ENCODE data around the gene CST7.

The CST7 gene

GRCh38 chr20:24948939-24949679 is at the start of gene CST7:
TSS of gene CST7 (plus strand) at chr20:24949269. CDS start at chr20:24949506, 237 bp downstream.
- Histone ChIP-seq H3K27me3 (ENCODE audit: control insufficient read depth, insufficient read depth, low read length) (no peaks in the 10 kb centered on the region), H3K4me1 (ENCODE audit: control insufficient read depth, insufficient read depth, low read length) (0 out of 2 replicates have a peak, but pooled peaks cover 1% of the 10 kb centered on the region), H3K9me3 (ENCODE audit: control insufficient read depth, insufficient read depth, low read length) (no peaks in the 10 kb centered on the region), H3K36me3 (ENCODE audit: control insufficient read depth, insufficient read depth, low read length) (no peaks in the 10 kb centered on the region), H3K27ac (ENCODE audit: low read length) (no peak within 1 kb of the TSS), H3K4me3 (ENCODE audit: low read length) (no peak within 1 kb of the TSS)
- WGBS (ENCODE audit: insufficient coverage, insufficient read length), result no CpG with 5 or more reads among the region's 20 CpGs
- no peak for DNase-seq (ENCODE audit: low read depth, low spot score)

- no CpG with 5 or more reads among the region's 1 CpG for WGBS (ENCODE audit: insufficient coverage, insufficient read length)
- Histone ChIP-seq H3K27me3 (ENCODE audit: control insufficient read depth, insufficient read depth, low read length) (no peaks in the 10 kb centered on the region), H3K36me3 (ENCODE audit: control insufficient read depth, insufficient read depth, low read length) (no peaks in the 10 kb centered on the region), H3K4me3 (ENCODE audit: low read length) (no peak overlapping the region), H3K4me1 (ENCODE audit: control insufficient read depth, insufficient read depth, low read length) (no peaks in the 10 kb centered on the region; the same call in 1 of the 2 replicates), H3K27ac (ENCODE audit: low read length) (no peak overlapping the region), H3K9me3 (ENCODE audit: control insufficient read depth, insufficient read depth, low read length) (no peaks in the 10 kb centered on the region)
- DNase-seq (ENCODE audit: low read depth, low spot score), result no peak
These were observed 42.3 kb upstream of the CST7 start for GRCh38 chr20:24906806-24907205.

GRCh38 chr20:24908642-24909041 is 40.4 kb upstream of the CST7 start:
- DNase-seq (ENCODE audit: low read depth, low spot score), result no peak
- WGBS (ENCODE audit: insufficient coverage, insufficient read length), result no CpG with 5 or more reads among the region's 1 CpG
- Histone ChIP-seq H3K4me3 (ENCODE audit: low read length) (no peak overlapping the region), H3K27me3 (ENCODE audit: control insufficient read depth, insufficient read depth, low read length) (no peaks in the 10 kb centered on the region), H3K36me3 (ENCODE audit: control insufficient read depth, insufficient read depth, low read length) (no peaks in the 10 kb centered on the region), H3K9me3 (ENCODE audit: control insufficient read depth, insufficient read depth, low read length) (no peaks in the 10 kb centered on the region), H3K27ac (ENCODE audit: low read length) (no peak overlapping the region), H3K4me1 (ENCODE audit: control insufficient read depth, insufficient read depth, low read length) (no peaks in the 10 kb centered on the region; the same call in 1 of the 2 replicates)

GRCh38 chr20:24909086-24909780 is 39.8 kb upstream of the CST7 start:
- no peak overlapping the region for H3K27ac ChIP-seq (ENCODE audit: low read length)
- no peak overlapping the region for H3K4me3 ChIP-seq (ENCODE audit: low read length)
- WGBS (ENCODE audit: insufficient coverage, insufficient read length), result no CpG with 5 or more reads among the region's 9 CpGs
- no peaks in the 10 kb centered on the region for H3K27me3 ChIP-seq (ENCODE audit: control insufficient read depth, insufficient read depth, low read length)
- H3K9me3 ChIP-seq (ENCODE audit: control insufficient read depth, insufficient read depth, low read length), result no peaks in the 10 kb centered on the region
- DNase-seq (ENCODE audit: low read depth, low spot score), result no peak
- no peaks in the 10 kb centered on the region for H3K36me3 ChIP-seq (ENCODE audit: control insufficient read depth, insufficient read depth, low read length)
- no peaks in the 10 kb centered on the region; the same call in 1 of the 2 replicates for H3K4me1 ChIP-seq (ENCODE audit: control insufficient read depth, insufficient read depth, low read length)

- no peaks in the 10 kb centered on the region; the same call in 1 of the 2 replicates for H3K4me1 ChIP-seq (ENCODE audit: control insufficient read depth, insufficient read depth, low read length)
- WGBS (ENCODE audit: insufficient coverage, insufficient read length), result no CpG with 5 or more reads among the region's 4 CpGs
- H3K36me3 ChIP-seq (ENCODE audit: control insufficient read depth, insufficient read depth, low read length), result no peaks in the 10 kb centered on the region
- no peak overlapping the region for H3K27ac ChIP-seq (ENCODE audit: low read length)
- no peaks in the 10 kb centered on the region for H3K27me3 ChIP-seq (ENCODE audit: control insufficient read depth, insufficient read depth, low read length)
- no peaks in the 10 kb centered on the region for H3K9me3 ChIP-seq (ENCODE audit: control insufficient read depth, insufficient read depth, low read length)
- DNase-seq (ENCODE audit: low read depth, low spot score), result no peak
- no peak overlapping the region for H3K4me3 ChIP-seq (ENCODE audit: low read length)
These were observed 39.2 kb upstream of the CST7 start for GRCh38 chr20:24909861-24910260.

- no peak overlapping the region for H3K4me3 ChIP-seq (ENCODE audit: low read length)
- no peaks in the 10 kb centered on the region for H3K9me3 ChIP-seq (ENCODE audit: control insufficient read depth, insufficient read depth, low read length)
- no peaks in the 10 kb centered on the region for H3K27me3 ChIP-seq (ENCODE audit: control insufficient read depth, insufficient read depth, low read length)
- WGBS (ENCODE audit: insufficient coverage, insufficient read length), result no CpG with 5 or more reads among the region's 3 CpGs
- no peaks in the 10 kb centered on the region; the same call in 1 of the 2 replicates for H3K4me1 ChIP-seq (ENCODE audit: control insufficient read depth, insufficient read depth, low read length)
- no peaks in the 10 kb centered on the region for H3K36me3 ChIP-seq (ENCODE audit: control insufficient read depth, insufficient read depth, low read length)
- no peak for DNase-seq (ENCODE audit: low read depth, low spot score)
- H3K27ac ChIP-seq (ENCODE audit: low read length), result no peak overlapping the region
These were observed 38.6 kb upstream of the CST7 start for GRCh38 chr20:24910461-24910860.

- no peak overlapping the region for H3K4me3 ChIP-seq (ENCODE audit: low read length)
- H3K27me3 ChIP-seq (ENCODE audit: control insufficient read depth, insufficient read depth, low read length), result no peaks in the 10 kb centered on the region
- H3K36me3 ChIP-seq (ENCODE audit: control insufficient read depth, insufficient read depth, low read length), result no peaks in the 10 kb centered on the region
- no peak for DNase-seq (ENCODE audit: low read depth, low spot score)
- WGBS (ENCODE audit: insufficient coverage, insufficient read length), result no CpG with 5 or more reads among the region's 7 CpGs
- H3K27ac ChIP-seq (ENCODE audit: low read length), result no peak overlapping the region
- no peaks in the 10 kb centered on the region; the same call in 1 of the 2 replicates for H3K4me1 ChIP-seq (ENCODE audit: control insufficient read depth, insufficient read depth, low read length)
- no peaks in the 10 kb centered on the region for H3K9me3 ChIP-seq (ENCODE audit: control insufficient read depth, insufficient read depth, low read length)
These were observed 37.6 kb upstream of the CST7 start for GRCh38 chr20:24911461-24911860.

- H3K4me1 ChIP-seq (ENCODE audit: control insufficient read depth, insufficient read depth, low read length), result no peaks in the 10 kb centered on the region; the same call in 1 of the 2 replicates
- no peaks in the 10 kb centered on the region for H3K27me3 ChIP-seq (ENCODE audit: control insufficient read depth, insufficient read depth, low read length)
- H3K9me3 ChIP-seq (ENCODE audit: control insufficient read depth, insufficient read depth, low read length), result no peaks in the 10 kb centered on the region
- WGBS (ENCODE audit: insufficient coverage, insufficient read length), result no CpG with 5 or more reads among the region's 8 CpGs
- H3K4me3 ChIP-seq (ENCODE audit: low read length), result no peak overlapping the region
- H3K27ac ChIP-seq (ENCODE audit: low read length), result no peak overlapping the region
- DNase-seq (ENCODE audit: low read depth, low spot score), result no peak
- H3K36me3 ChIP-seq (ENCODE audit: control insufficient read depth, insufficient read depth, low read length), result no peaks in the 10 kb centered on the region
These were observed 36.5 kb upstream of the CST7 start for GRCh38 chr20:24912397-24913075.

GRCh38 chr20:24913076-24913628 is 35.9 kb upstream of the CST7 start:
- no peak for DNase-seq (ENCODE audit: low read depth, low spot score)
- Histone ChIP-seq H3K36me3 (ENCODE audit: control insufficient read depth, insufficient read depth, low read length) (no peaks in the 10 kb centered on the region), H3K4me3 (ENCODE audit: low read length) (no peak overlapping the region), H3K27me3 (ENCODE audit: control insufficient read depth, insufficient read depth, low read length) (no peaks in the 10 kb centered on the region), H3K27ac (ENCODE audit: low read length) (no peak overlapping the region), H3K9me3 (ENCODE audit: control insufficient read depth, insufficient read depth, low read length) (no peaks in the 10 kb centered on the region), H3K4me1 (ENCODE audit: control insufficient read depth, insufficient read depth, low read length) (no peaks in the 10 kb centered on the region; the same call in 1 of the 2 replicates)
- no CpG with 5 or more reads among the region's 9 CpGs for WGBS (ENCODE audit: insufficient coverage, insufficient read length)
